KBM-7 (cell line): ENCODE measurements around the gene KIAA1549.
A peak's percentile ranks its signal among the peaks of the same experiment; 100 is the strongest.
"Not testable (repeated sequence)": the region's sequence is repeated elsewhere in the genome, so short reads cannot be mapped to it uniquely, and the experiment has no call there.

ENCODE experiments used
- DNase-seq: peaks from one replicate; pipeline ENCODE4 v3.0.0-alpha.2; 2015
- in situ Hi-C: fragments of 300-500 bp; cut with MboI; formaldehyde crosslinking; loops from 2 replicates; pipeline ENCODE4 v1.14.3; 2020; ENCODE audit warnings: low sequenced_read_pairs, low pct_unique_long_range_greater_than_20kb, mixed read lengths

The KIAA1549 gene

GRCh38 chr7:138837627-138838026, 143.6 kb downstream of the KIAA1549 start:
- no peak for DNase-seq
- in situ Hi-C loops = no loop called here

- DNase-seq = no peak
- in situ Hi-C loops = no loop called here
Measured at GRCh38 chr7:138835087-138835486, 146.1 kb downstream of the KIAA1549 start.

- in situ Hi-C loops = no loop called here
- DNase-seq = no peak
Measured at GRCh38 chr7:138834583-138834982, 146.6 kb downstream of the KIAA1549 start.

GRCh38 chr7:138833596-138833995, 147.6 kb downstream of the KIAA1549 start:
- peak; percentile 35 for DNase-seq
- in situ Hi-C loops = no loop called here

- in situ Hi-C loops = no loop called here
- DNase-seq = no peak
Measured at GRCh38 chr7:138832966-138833365, 148.2 kb downstream of the KIAA1549 start.

- in situ Hi-C loops = no loop called here
- DNase-seq = no peak
Measured at GRCh38 chr7:138829335-138829734, 151.9 kb downstream of the KIAA1549 start.

- no peak for DNase-seq
- in situ Hi-C loops = no loop called here
Measured at GRCh38 chr7:138828302-138828701, 152.9 kb downstream of the KIAA1549 start.

- DNase-seq = no peak
Measured at GRCh38 chr7:138825049-138825721, 156.0 kb downstream of the KIAA1549 start.

GRCh38 chr7:138822867-138823535, 158.2 kb downstream of the KIAA1549 start:
- DNase-seq = no peak
- in situ Hi-C loops = no loop called here

More at GRCh38 chr7:138825049-138825721, 156.0 kb downstream of the KIAA1549 start:
- in situ Hi-C loops = no loop called here

GRCh38 chr7:138821912-138822311, 159.3 kb downstream of the KIAA1549 start:
- DNase-seq = no peak
- in situ Hi-C loops = no loop called here

- DNase-seq = no peak
- in situ Hi-C loops = no loop called here
Measured at GRCh38 chr7:138819625-138820024, 161.6 kb downstream of the KIAA1549 start.

- in situ Hi-C loops = no loop called here
Measured at GRCh38 chr7:138816650-138817049, 164.5 kb downstream of the KIAA1549 start.

GRCh38 chr7:138814816-138815332, 166.3 kb downstream of the KIAA1549 start:
- in situ Hi-C loops = no loop called here
- no peak for DNase-seq

More at GRCh38 chr7:138816650-138817049, 164.5 kb downstream of the KIAA1549 start:
- no peak for DNase-seq

- in situ Hi-C loops = no loop called here
Measured at GRCh38 chr7:138813945-138814344, 167.2 kb downstream of the KIAA1549 start.

GRCh38 chr7:138811327-138811726, 169.9 kb downstream of the KIAA1549 start:
- DNase-seq, in situ Hi-C loops: not testable (repeated sequence)

More at GRCh38 chr7:138813945-138814344, 167.2 kb downstream of the KIAA1549 start:
- DNase-seq = no peak

- in situ Hi-C loops = no loop called here
Measured at GRCh38 chr7:138809346-138809745, 171.8 kb downstream of the KIAA1549 start.

GRCh38 chr7:138804618-138805017, 176.6 kb downstream of the KIAA1549 start:
- in situ Hi-C loops = no loop called here
- no peak for DNase-seq

More at GRCh38 chr7:138809346-138809745, 171.8 kb downstream of the KIAA1549 start:
- DNase-seq = no peak

- in situ Hi-C loops = no loop called here
- no peak for DNase-seq
Measured at GRCh38 chr7:138802706-138803105, 178.5 kb downstream of the KIAA1549 start.

- DNase-seq = no peak
- in situ Hi-C loops = no loop called here
Measured at GRCh38 chr7:138801256-138801655, 179.9 kb downstream of the KIAA1549 start.

GRCh38 chr7:138799336-138800000, 181.7 kb downstream of the KIAA1549 start:
- in situ Hi-C loops = no loop called here
- DNase-seq = no peak
